ENCODE results near the gene RADIL.

The RADIL gene

GRCh38 chr7:4801839-4802231 is 81.7 kb downstream of the RADIL start:
- no peak for TF ChIP-seq TAF1 (IDR thresholded peaks at IDR 0.05; ENCODE audit: borderline replicate concordance, insufficient read depth, low read length)
- no peak for TF ChIP-seq REST (IDR thresholded peaks at IDR 0.05; ENCODE audit: insufficient read depth in 1 of 2, low read depth in 2 of 2, low read length in 2 of 2)
- no peak for TF ChIP-seq FOXP2 (optimal IDR thresholded peaks at IDR 0.05; ENCODE audit: borderline replicate concordance, extremely low read depth, extremely low read length, insufficient read depth)
- no peak for TF ChIP-seq POLR2AphosphoS5 (IDR thresholded peaks at IDR 0.05; ENCODE audit: low read depth, low read length)
- no peak for TF ChIP-seq SIN3A (IDR thresholded peaks at IDR 0.05; ENCODE audit: borderline replicate concordance, insufficient read depth, low read length)

GRCh38 chr7:4800926-4801838 is 82.3 kb downstream of the RADIL start:
- no peak for TF ChIP-seq SIN3A (IDR thresholded peaks at IDR 0.05; ENCODE audit: borderline replicate concordance, insufficient read depth, low read length)
- no peak for TF ChIP-seq FOXP2 (optimal IDR thresholded peaks at IDR 0.05; ENCODE audit: borderline replicate concordance, extremely low read depth, extremely low read length, insufficient read depth)

- TF ChIP-seq TAF1 (IDR thresholded peaks at IDR 0.05; ENCODE audit: borderline replicate concordance, insufficient read depth, low read length) = no peak
- TF ChIP-seq REST (IDR thresholded peaks at IDR 0.05; ENCODE audit: insufficient read depth in 1 of 2, low read depth in 2 of 2, low read length in 2 of 2) = no peak
- TF ChIP-seq POLR2AphosphoS5 (IDR thresholded peaks at IDR 0.05; ENCODE audit: low read depth, low read length) = no peak
- no peak for TF ChIP-seq SIN3A (IDR thresholded peaks at IDR 0.05; ENCODE audit: borderline replicate concordance, insufficient read depth, low read length)
- no peak for TF ChIP-seq FOXP2 (optimal IDR thresholded peaks at IDR 0.05; ENCODE audit: borderline replicate concordance, extremely low read depth, extremely low read length, insufficient read depth)
These were observed 83.0 kb downstream of the RADIL start for GRCh38 chr7:4800487-4800886.

- no peak for TF ChIP-seq POLR2AphosphoS5 (IDR thresholded peaks at IDR 0.05; ENCODE audit: low read depth, low read length)
These were observed 83.8 kb downstream of the RADIL start for GRCh38 chr7:4799508-4800268.

GRCh38 chr7:4798706-4799235 is 84.7 kb downstream of the RADIL start:
- TF ChIP-seq POLR2AphosphoS5 (IDR thresholded peaks at IDR 0.05; ENCODE audit: low read depth, low read length) = no peak
- no peak for TF ChIP-seq TAF1 (IDR thresholded peaks at IDR 0.05; ENCODE audit: borderline replicate concordance, insufficient read depth, low read length)

GRCh38 chr7:4797858-4798705 is 85.4 kb downstream of the RADIL start:
- TF ChIP-seq TAF1 (IDR thresholded peaks at IDR 0.05; ENCODE audit: borderline replicate concordance, insufficient read depth, low read length) (no peak), FOXP2 (optimal IDR thresholded peaks at IDR 0.05; ENCODE audit: borderline replicate concordance, extremely low read depth, extremely low read length, insufficient read depth) (peak; percentile 77)

GRCh38 chr7:4796453-4796852 is 87.1 kb downstream of the RADIL start:
- no peak for TF ChIP-seq REST (IDR thresholded peaks at IDR 0.05; ENCODE audit: insufficient read depth in 1 of 2, low read depth in 2 of 2, low read length in 2 of 2)
